ENCODE measurements around the gene TMC6. TPM values are rescaled to one million over a fixed set of nuclear protein-coding genes. Genes with fewer than 3 reads are reported as not detected.

The TMC6 gene
- total and polyA plus RNA-seq, 2 of the 13 experiments (the other 11 are each of a cell fraction or from before 2014, with no cell fraction given): 48.4 to 99.1 TPM

DNA sequence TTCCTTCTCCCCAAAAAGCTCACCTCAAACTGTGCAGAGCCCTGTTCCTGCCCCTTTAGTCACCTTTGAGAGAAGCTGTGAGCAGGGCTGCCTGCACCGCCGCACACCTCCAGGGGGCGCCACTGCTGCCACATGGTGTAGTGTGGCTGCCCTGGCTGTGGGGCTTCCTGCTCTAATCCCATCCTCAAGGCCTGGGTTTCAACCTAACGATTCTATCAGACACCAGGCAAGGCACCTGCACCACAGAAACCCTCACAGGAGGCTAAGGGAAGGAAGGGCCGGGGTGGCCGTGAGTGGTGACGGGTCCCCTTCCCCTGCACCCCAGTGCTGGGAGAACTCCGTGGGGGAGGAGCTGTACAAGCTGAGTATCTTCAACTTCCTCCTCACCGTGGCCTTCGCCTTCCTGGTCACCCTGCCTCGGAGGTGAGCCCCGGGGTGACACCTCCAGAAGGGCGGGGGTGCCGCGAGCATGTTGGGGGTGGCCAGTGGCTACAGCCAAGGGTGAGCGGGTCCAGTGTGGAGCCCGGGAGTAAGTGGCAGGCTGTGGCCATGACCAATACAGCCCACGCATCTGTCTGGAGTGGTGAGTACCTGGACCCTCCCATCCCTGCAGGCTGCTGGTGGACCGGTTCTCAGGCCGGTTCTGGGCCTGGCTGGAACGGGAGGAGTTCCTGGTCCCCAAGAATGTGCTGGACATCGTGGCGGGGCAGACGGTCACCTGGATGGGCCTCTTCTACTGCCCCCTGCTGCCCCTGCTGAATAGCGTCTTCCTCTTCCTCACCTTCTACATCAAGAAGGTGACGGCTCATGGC, 9.0 kb upstream of the TMC6 start (continued):
- TF ChIP-seq TARDBP (CRISPR knock-in tag; IDR thresholded peaks at IDR 0.05): no peak
- TF ChIP-seq IRX3 (CRISPR knock-in tag; IDR thresholded peaks at IDR 0.05; ENCODE audit: borderline replicate concordance, low read depth): no peak
- no peak for TF ChIP-seq TEAD2 (CRISPR knock-in tag; IDR thresholded peaks at IDR 0.05)
- TF ChIP-seq HDAC2 (CRISPR knock-in tag; IDR thresholded peaks at IDR 0.05): 0 out of 2 replicates have a peak, but pooled peaks have one; percentile 12
- TF ChIP-seq TCF7 (IDR thresholded peaks at IDR 0.05; ENCODE audit: low read depth): no peak
- TF ChIP-seq ZNF768 (CRISPR knock-in tag; IDR thresholded peaks at IDR 0.05): no peak; the same call in 1 of the 2 replicates
- TF ChIP-seq SP1 (IDR thresholded peaks at IDR 0.05): no peak
- no peak for TF ChIP-seq SP1 (CRISPR knock-in tag; IDR thresholded peaks at IDR 0.05)
- TF ChIP-seq, protein P1, sequence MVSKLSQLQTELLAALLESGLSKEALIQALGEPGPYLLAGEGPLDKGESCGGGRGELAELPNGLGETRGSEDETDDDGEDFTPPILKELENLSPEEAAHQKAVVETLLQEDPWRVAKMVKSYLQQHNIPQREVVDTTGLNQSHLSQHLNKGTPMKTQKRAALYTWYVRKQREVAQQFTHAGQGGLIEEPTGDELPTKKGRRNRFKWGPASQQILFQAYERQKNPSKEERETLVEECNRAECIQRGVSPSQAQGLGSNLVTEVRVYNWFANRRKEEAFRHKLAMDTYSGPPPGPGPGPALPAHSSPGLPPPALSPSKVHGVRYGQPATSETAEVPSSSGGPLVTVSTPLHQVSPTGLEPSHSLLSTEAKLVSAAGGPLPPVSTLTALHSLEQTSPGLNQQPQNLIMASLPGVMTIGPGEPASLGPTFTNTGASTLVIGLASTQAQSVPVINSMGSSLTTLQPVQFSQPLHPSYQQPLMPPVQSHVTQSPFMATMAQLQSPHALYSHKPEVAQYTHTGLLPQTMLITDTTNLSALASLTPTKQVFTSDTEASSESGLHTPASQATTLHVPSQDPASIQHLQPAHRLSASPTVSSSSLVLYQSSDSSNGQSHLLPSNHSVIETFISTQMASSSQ (IDR thresholded peaks at IDR 0.05; ENCODE audit: low read depth): no peak
- TF ChIP-seq, protein P1 (CRISPR knock-in tag; IDR thresholded peaks at IDR 0.05; ENCODE audit: borderline replicate concordance): no peak
- no peak; the same call in none of the 2 replicates for TF ChIP-seq SALL1 (CRISPR knock-in tag; IDR thresholded peaks at IDR 0.05)
- TF ChIP-seq MXD4 (CRISPR knock-in tag; IDR thresholded peaks at IDR 0.05): no peak
- TF ChIP-seq IRF2 (CRISPR knock-in tag; IDR thresholded peaks at IDR 0.05): no peak
- no peak for TF ChIP-seq ZNF790 (CRISPR knock-in tag; IDR thresholded peaks at IDR 0.05; ENCODE audit: borderline replicate concordance)
- TF ChIP-seq SPEN (CRISPR knock-in tag; IDR thresholded peaks at IDR 0.05; ENCODE audit: low read depth): no peak
- TF ChIP-seq MED13 (CRISPR knock-in tag; IDR thresholded peaks at IDR 0.05): no peak
- TF ChIP-seq ZNF776 (CRISPR knock-in tag; IDR thresholded peaks at IDR 0.05): peak; percentile 55; the same call in 1 of the 2 replicates
- TF ChIP-seq, protein P2, sequence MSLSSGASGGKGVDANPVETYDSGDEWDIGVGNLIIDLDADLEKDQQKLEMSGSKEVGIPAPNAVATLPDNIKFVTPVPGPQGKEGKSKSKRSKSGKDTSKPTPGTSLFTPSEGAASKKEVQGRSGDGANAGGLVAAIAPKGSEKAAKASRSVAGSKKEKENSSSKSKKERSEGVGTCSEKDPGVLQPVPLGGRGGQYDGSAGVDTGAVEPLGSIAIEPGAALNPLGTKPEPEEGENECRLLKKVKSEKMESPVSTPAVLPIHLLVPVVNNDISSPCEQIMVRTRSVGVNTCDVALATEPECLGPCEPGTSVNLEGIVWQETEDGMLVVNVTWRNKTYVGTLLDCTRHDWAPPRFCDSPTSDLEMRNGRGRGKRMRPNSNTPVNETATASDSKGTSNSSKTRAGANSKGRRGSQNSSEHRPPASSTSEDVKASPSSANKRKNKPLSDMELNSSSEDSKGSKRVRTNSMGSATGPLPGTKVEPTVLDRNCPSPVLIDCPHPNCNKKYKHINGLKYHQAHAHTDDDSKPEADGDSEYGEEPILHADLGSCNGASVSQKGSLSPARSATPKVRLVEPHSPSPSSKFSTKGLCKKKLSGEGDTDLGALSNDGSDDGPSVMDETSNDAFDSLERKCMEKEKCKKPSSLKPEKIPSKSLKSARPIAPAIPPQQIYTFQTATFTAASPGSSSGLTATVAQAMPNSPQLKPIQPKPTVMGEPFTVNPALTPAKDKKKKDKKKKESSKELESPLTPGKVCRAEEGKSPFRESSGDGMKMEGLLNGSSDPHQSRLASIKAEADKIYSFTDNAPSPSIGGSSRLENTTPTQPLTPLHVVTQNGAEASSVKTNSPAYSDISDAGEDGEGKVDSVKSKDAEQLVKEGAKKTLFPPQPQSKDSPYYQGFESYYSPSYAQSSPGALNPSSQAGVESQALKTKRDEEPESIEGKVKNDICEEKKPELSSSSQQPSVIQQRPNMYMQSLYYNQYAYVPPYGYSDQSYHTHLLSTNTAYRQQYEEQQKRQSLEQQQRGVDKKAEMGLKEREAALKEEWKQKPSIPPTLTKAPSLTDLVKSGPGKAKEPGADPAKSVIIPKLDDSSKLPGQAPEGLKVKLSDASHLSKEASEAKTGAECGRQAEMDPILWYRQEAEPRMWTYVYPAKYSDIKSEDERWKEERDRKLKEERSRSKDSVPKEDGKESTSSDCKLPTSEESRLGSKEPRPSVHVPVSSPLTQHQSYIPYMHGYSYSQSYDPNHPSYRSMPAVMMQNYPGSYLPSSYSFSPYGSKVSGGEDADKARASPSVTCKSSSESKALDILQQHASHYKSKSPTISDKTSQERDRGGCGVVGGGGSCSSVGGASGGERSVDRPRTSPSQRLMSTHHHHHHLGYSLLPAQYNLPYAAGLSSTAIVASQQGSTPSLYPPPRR (CRISPR knock-in tag; IDR thresholded peaks at IDR 0.05; ENCODE audit: borderline replicate concordance): no peak
- no peak for TF ChIP-seq NFKBIZ (CRISPR knock-in tag; IDR thresholded peaks at IDR 0.05)
- no peak for TF ChIP-seq ISL2 (CRISPR knock-in tag; IDR thresholded peaks at IDR 0.05)
- TF ChIP-seq RARG (CRISPR knock-in tag; IDR thresholded peaks at IDR 0.05; ENCODE audit: low read depth): no peak
- TF ChIP-seq, protein P3, sequence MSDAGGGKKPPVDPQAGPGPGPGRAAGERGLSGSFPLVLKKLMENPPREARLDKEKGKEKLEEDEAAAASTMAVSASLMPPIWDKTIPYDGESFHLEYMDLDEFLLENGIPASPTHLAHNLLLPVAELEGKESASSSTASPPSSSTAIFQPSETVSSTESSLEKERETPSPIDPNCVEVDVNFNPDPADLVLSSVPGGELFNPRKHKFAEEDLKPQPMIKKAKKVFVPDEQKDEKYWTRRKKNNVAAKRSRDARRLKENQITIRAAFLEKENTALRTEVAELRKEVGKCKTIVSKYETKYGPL (CRISPR knock-in tag; IDR thresholded peaks at IDR 0.05): no peak
- TF ChIP-seq ZNF264 (CRISPR knock-in tag; IDR thresholded peaks at IDR 0.05): no peak

Data from HepG2 (cell line).